GM12891 (cell line): ENCODE data around the gene DHX34.
"Not testable (repeated sequence)": the region's sequence is repeated elsewhere in the genome, so short reads cannot be mapped to it uniquely, and the experiment has no call there.

Experiments
- DNase-seq: peaks from one replicate; pipeline ENCODE4 v3.0.0; 2011; ENCODE audit warnings: low spot score; ENCODE audit not compliant: insufficient read length
- FAIRE-seq: peaks from 2 replicates; lab custom pipeline; 2011; peaks lifted over from hg19 to GRCh38; lab: Jason Lieb, UNC
- PAX5 ChIP-seq: IDR thresholded peaks from 2 replicates; pipeline ENCODE4 v1.6.1; 2011; ENCODE audit warnings: low read length, moderate library complexity, mild to moderate bottlenecking; ENCODE audit not compliant: insufficient read depth, severe bottlenecking
- POLR2A ChIP-seq: IDR thresholded peaks from 2 replicates; pipeline ENCODE4 v1.6.1; 2011; ENCODE audit warnings: low read depth, low read length, control low read depth
- POLR2AphosphoS5 ChIP-seq: IDR thresholded peaks from 2 replicates; pipeline ENCODE4 v1.6.1; 2011; ENCODE audit warnings: low read depth, low read length, control low read depth
- POU2F2 ChIP-seq: IDR thresholded peaks from 2 replicates; pipeline ENCODE4 v1.6.1; 2011; ENCODE audit warnings: low read depth, mild to moderate bottlenecking, control low read depth, low read length, moderate library complexity
- SPI1 ChIP-seq: IDR thresholded peaks from 2 replicates; pipeline ENCODE4 v1.6.1; 2011; ENCODE audit warnings: low read depth, low read length, control low read depth
- TAF1 ChIP-seq: IDR thresholded peaks from 2 replicates; pipeline ENCODE4 v1.6.1; 2011; ENCODE audit warnings: low read depth, low read length, control low read depth

DHX34 gene

DNA sequence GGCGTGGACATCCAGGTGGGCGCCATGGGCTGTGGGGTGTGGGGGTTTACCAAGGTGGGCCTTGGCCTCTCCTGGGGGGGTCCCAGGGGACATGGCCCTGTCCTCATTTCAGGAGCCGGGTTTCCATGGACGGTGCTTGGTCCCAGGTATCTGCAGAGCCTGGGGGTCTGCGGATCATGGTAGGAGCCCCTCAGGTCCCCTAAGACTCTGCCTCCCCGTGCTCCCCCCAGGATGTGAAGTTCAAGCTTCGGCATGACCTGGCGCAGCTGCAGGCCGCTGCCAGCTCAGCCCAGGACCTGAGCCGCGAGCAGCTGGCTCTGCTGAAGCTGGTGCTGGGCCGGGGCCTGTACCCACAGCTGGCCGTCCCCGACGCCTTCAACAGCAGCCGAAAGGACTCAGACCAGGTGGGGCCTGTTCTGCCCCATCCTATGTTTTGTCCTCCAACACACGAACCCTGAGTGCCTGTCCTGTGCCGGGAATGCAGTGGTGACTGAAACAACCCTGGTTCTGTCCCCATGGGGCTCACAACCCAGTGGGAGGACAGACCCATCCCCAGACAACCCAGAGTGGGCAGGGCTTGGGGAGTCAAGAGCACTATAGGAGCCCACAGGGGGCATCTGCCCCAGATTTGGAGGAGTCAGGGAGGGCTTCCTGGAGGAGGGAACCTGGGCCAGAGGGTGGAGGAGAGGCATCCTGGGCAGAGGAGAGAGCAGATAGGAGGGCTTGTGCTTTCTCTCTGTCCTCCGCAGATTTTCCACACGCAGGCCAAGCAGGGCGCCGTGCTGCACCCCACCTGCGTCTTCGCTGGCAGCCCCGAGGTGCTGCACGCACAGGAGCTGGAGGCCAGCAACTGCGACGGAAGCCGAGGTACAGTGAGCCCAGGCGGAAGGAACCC is 26.8 kb downstream of the DHX34 start:
- DNase-seq (no peak), FAIRE-seq (no peak)
- TF ChIP-seq POLR2AphosphoS5 = no peak
- TF ChIP-seq PAX5 = no peak
- no peak for TF ChIP-seq POLR2A
- no peak for TF ChIP-seq SPI1
- TF ChIP-seq POU2F2 = no peak
- TF ChIP-seq TAF1 = no peak

- DNase-seq = no peak
- TF ChIP-seq PAX5 (no peak), POLR2A (no peak), POU2F2 (no peak)
- no peak for FAIRE-seq
Observed at GRCh38 chr19:47376589-47377144, 27.6 kb downstream of the DHX34 start.

DNA sequence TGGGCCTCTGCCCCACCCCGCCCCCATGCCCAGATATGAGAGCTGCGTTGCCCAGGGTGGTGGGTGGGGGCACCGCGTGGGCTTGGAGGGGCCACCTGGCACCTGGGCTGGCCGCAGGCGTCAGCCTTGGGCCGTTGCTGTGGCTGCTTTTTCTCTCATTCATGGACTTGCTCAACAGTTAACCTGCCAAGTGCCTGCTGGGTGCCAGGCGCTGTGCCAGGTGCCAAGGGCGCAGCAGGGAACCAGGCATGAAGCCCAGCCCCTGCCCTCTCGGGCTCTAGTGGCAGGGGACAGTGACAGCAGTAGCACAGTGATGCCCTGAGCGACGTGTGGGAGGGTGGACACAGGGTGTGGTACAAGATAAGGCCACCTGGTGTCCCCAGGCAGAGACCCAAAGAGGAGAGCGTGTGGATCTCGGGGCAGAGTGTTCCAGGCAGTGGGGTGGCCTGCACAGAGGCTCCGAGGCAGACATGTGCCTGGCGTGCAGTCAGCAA is 28.1 kb downstream of the DHX34 start:
- DNase-seq (no peak), FAIRE-seq (no peak)
- no peak for TF ChIP-seq TAF1
- TF ChIP-seq SPI1 = no peak
- no peak for TF ChIP-seq POLR2AphosphoS5
- no peak for TF ChIP-seq PAX5
- no peak for TF ChIP-seq POLR2A
- no peak for TF ChIP-seq POU2F2

DNA sequence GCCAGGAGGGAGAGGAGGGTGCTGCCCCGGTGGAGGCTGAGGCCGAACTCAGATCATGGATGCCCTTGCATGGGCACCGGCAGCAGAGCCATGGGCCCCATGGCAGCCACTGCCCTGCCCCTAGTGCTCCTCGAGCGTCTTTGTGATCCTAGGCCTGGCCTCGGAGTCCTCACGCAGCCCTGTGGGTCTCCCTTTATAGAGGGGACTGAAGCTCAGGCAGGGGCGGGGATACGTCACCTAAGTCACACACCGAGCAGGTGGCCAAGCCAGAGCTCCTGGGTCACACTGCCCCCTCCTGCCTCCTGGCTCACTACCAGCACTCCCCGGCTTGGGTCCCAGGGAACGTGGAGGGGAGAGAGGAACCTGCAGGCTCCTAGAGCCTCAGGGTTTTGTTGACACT is 28.7 kb downstream of the DHX34 start:
- no peak for TF ChIP-seq SPI1
- no peak for TF ChIP-seq PAX5
- TF ChIP-seq TAF1 = no peak
- no peak for TF ChIP-seq POU2F2
- no peak for TF ChIP-seq POLR2AphosphoS5
- no peak for TF ChIP-seq POLR2A
- no peak for FAIRE-seq

GRCh38 chr19:47378246-47378645 is 29.1 kb downstream of the DHX34 start:
- no peak for TF ChIP-seq TAF1
- FAIRE-seq = no peak
- no peak for DNase-seq

More for the DNA sequence above, 28.7 kb downstream of the DHX34 start:
- no peak for DNase-seq

DNA sequence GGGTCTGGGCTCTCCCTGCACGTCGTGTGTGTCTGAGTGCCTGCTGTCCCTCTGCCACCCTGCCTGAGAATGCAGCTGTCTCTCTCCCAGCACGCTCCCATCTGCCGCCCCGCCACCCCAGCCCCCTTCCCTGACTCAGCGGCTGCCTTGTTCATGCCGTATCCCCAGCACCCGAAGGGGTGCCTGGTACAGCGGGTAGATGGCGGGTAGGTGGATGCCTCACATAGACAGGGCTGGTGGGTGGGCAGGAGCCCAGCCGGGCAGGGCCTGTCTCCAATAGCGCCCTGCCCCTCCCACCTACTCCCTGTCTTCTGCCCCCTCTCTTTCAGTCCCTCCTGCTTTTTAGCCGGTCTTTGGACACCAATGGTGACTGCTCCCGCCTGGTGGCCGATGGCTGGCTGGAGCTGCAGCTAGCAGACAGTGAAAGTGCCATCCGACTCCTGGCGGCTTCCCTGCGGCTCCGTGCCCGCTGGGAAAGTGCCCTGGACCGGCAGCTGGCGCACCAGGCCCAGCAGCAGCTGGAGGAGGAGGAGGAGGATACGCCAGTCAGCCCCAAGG is 30.3 kb downstream of the DHX34 start:
- FAIRE-seq = no peak
- TF ChIP-seq TAF1 (no peak), SPI1 (no peak), POU2F2 (no peak)
- DNase-seq = no peak

DNA sequence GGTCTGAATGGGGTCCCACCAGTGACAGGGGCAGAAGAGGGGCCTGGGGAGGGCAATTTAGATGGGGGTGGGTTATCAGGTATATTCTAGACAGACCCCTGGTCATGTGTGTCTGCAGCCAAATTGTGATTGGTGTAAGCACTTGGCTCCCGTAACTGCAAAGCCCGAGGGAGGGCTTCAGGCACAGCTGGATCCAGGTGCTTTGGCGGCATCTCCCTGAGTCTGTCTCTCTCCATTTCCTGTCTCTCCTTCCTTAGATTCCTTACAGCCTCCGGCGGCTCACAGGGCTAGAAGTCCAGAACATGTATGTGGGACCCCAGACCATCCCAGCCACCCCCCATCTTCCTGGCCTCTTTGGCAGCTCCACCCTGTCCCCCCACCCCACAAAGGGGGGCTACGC is 31.4 kb downstream of the DHX34 start:
- FAIRE-seq = no peak
- no peak for DNase-seq
- TF ChIP-seq POLR2AphosphoS5 (no peak), TAF1 (no peak), SPI1 (no peak), POLR2A (no peak), PAX5 (no peak), POU2F2 (no peak)

- DNase-seq = no peak
- FAIRE-seq = no peak
- TF ChIP-seq SPI1 = no peak
Observed at GRCh38 chr19:47381121-47381520, 32.0 kb downstream of the DHX34 start.

GRCh38 chr19:47381653-47382279 is 32.7 kb downstream of the DHX34 start:
- FAIRE-seq (peak; percentile 20), DNase-seq (no peak)
- TF ChIP-seq TAF1 (no peak), SPI1 (peak; percentile 81)

DNA sequence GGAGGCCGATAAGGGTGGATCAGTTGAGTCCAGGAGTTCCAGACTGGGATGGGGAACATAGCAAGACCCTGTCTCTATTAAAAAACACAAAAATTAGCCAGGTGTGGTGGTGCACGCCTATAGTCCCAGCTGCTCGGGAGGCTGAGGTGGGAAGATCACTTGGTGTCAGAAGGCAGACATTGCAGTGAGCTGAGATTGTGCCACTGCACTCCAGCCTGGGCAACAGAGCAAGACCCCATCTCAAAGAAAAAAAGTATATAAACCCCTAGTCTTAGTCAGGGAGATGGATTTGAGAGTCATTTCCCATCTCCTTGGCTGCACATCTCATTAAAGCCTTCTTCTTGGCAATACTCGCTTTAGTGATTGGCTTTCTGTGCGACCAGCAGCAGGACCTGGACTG is 34.8 kb downstream of the DHX34 start:
- not testable (repeated sequence) for FAIRE-seq, DNase-seq

DNA sequence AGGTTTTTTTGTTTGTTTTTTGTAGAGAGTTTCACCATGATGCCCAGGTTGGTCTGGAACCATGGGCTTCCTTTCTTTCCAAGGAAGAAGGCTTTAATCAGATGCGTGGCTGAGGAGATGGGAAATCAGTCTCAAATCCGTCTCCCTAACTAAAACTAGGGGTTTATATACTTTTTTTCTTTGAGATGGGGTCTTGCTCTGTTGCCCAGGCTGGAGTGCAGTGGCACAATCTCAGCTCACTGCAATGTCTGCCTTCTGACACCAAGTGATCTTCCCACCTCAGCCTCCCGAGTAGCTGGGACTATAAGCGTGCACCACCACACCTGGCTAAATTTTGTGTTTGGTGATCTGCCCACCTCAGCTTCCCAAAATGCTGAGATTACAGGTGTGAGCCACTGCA is 35.4 kb downstream of the DHX34 start:
- not testable (repeated sequence) for DNase-seq, FAIRE-seq

- not testable (repeated sequence) for FAIRE-seq, DNase-seq
Observed at GRCh38 chr19:47386582-47386981, 37.5 kb downstream of the DHX34 start.

GRCh38 chr19:47387623-47388022 is 38.5 kb downstream of the DHX34 start:
- FAIRE-seq, DNase-seq: not testable (repeated sequence)

- not testable (repeated sequence) for DNase-seq, FAIRE-seq
Observed at GRCh38 chr19:47388721-47389120, 39.6 kb downstream of the DHX34 start.
